Testis (tissue), 2 donors: ENCODE data around the gene KIF23.

ENCODE experiments used
- CTCF ChIP-seq, 3 experiments: fragments of 450-650 bp in 2 of 3; fragments of 200-600 bp in 1 of 3; sonication (generic) in 1 of 3; IDR thresholded peaks; one replicate each; pipeline ENCODE4 v1.5.1; 2016 to 2019; ENCODE audit warnings: antibody characterized with exemption in 3 of 3, mild to moderate bottlenecking in 2 of 3, moderate library complexity in 1 of 3
- POLR2A ChIP-seq: fragments of 450-650 bp; IDR thresholded peaks from one replicate; pipeline ENCODE4 v1.6.1; 2017; ENCODE audit warnings: antibody characterized with exemption, mild to moderate bottlenecking, moderate library complexity

DNA sequence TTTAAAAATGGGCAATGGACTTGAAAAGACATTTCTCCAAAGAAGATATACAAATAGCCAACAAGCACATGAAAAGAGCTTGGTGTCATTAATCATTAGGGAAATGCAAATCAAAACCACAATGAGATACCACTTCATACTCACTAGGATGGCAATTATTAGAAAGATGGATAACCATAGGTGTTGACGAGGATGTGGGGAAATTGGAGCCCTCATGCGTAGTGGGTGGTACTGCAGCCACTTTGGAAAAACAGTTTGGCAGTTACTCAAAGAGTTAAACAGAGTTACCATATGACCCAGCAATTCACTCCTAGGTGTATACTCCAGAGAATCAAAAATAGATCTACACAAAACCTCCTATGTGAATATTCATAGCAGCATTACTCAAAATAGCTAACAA is 65.8 kb downstream of the KIF23 start:
- TF ChIP-seq CTCF (IDR thresholded peaks at IDR 0.05) (no peak), POLR2A (no peak)
